HFF-Myc (cell line): ENCODE measurements around the gene EXOC4.

Experiments used
- DNase-seq: peaks from one replicate; pipeline ENCODE4 v3.0.0-alpha.2; 2011; ENCODE audit warnings: low read depth; ENCODE audit errors: extremely low read depth
- H3K4me3 ChIP-seq: replicated peaks from 2 replicates; pipeline ENCODE4 v1.5.1; 2011; ENCODE audit warnings: low read depth, mild to moderate bottlenecking, control low read depth, low read length
- TF ChIP-seq, protein P1 (sequence below): IDR thresholded peaks from 2 replicates; pipeline ENCODE4 v1.5.1; 2012; ENCODE audit warnings: mild to moderate bottlenecking, low read depth, low read length, control low read depth; ENCODE audit errors: missing control alignments

The EXOC4 gene

DNA sequence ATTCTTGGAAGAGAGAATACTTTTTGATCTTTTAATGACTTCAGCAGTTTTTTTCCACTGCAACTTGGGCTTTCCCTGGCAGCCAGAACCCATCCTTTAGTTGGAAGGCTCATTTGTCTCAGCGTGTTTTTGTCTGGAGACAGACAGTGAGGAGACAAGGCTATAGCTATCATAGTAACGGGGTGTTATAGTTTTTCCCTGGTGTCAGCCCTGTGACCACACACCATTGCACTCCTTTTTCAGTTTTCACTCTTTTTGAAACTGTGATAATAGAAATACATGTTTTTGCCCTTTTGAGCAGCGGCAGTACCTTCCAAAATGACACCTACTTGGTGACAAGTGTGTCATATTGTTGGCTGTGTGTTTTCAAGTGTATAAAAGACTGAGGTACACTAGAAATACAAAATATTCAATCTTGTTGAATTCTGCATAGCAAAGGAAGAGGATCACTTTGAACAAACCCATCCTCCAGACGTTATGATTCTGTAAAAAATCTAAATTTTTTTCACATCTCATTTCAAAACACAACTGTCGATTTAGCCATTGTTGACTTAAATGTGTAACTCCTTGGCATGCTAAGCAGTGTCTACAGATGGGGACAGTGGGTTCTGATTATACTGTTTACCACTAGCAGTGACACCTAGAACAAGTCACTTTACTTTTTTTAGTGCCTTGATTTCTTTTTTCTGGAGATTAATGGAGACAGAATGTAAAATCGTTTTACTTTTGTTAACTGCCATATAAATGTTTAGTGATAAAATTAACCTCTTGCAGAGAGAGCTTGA lies 130.1 kb downstream of the EXOC4 start:
- TF ChIP-seq, protein P1, sequence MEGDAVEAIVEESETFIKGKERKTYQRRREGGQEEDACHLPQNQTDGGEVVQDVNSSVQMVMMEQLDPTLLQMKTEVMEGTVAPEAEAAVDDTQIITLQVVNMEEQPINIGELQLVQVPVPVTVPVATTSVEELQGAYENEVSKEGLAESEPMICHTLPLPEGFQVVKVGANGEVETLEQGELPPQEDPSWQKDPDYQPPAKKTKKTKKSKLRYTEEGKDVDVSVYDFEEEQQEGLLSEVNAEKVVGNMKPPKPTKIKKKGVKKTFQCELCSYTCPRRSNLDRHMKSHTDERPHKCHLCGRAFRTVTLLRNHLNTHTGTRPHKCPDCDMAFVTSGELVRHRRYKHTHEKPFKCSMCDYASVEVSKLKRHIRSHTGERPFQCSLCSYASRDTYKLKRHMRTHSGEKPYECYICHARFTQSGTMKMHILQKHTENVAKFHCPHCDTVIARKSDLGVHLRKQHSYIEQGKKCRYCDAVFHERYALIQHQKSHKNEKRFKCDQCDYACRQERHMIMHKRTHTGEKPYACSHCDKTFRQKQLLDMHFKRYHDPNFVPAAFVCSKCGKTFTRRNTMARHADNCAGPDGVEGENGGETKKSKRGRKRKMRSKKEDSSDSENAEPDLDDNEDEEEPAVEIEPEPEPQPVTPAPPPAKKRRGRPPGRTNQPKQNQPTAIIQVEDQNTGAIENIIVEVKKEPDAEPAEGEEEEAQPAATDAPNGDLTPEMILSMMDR, result no peak
- no peak overlapping the region for H3K4me3 ChIP-seq
- no peak for DNase-seq

DNA sequence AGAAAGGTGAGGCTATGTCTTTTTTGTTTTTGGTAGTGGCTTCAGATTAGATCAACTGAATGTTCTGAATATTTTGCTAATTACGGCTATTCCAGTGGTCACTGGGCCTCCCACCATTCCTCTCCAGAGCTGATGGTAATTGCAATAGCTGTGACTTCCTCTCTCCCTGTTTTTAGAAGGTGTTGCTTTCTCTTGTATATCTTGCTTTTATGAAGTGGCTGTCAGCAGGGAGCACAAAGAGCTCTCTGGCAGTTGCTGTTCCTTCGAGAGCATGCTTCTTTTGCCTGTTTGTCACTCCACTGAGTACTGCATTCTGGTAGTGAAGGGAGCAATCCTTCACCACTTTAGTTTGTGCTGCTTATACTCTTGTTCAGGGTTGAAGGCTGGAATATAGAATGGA lies 133.3 kb downstream of the EXOC4 start:
- H3K4me3 ChIP-seq, result no peak overlapping the region
- DNase-seq, result no peak
- TF ChIP-seq, protein P1, result no peak

DNA sequence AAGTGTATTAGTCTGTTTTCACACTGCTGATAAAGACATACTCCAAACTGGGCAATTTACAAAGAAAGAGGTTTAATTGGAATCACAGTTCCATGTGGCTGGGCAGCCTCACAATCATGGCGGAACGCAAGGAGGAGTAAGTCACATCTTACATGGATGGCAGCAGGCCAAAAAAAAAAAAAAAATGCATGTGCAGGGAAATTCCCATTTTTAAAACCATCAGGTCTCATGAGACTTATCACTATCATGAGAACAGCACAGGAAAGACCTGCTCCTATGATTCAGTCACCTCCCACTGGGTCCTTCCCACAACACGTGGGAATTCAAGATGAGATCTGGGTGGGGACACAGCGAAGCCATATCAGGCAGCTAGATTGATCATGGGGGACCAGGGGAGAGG lies 136.8 kb downstream of the EXOC4 start:
- H3K4me3 ChIP-seq, result no peak overlapping the region
- DNase-seq, result no peak
- TF ChIP-seq, protein P1, result no peak

DNA sequence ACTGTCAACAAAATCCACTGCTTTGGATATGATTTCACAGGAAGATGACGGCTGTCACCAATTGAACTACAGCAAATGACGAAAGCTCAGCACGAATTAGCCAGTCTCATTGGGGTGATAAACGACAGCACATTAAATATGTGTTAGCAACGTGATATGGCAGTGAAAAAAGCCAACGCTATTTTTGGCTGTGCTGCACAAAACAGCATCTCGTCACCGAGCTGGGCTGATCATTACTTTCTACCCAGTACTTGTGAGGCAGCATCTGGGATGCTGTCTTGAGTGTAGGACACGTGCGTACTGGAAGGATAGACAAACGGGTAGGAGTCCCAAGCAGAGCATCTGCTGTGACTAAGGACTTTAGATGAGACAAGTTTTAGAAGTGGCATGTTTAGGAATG lies 138.3 kb downstream of the EXOC4 start:
- no peak overlapping the region for H3K4me3 ChIP-seq
- TF ChIP-seq, protein P1, result no peak
- DNase-seq, result no peak

DNA sequence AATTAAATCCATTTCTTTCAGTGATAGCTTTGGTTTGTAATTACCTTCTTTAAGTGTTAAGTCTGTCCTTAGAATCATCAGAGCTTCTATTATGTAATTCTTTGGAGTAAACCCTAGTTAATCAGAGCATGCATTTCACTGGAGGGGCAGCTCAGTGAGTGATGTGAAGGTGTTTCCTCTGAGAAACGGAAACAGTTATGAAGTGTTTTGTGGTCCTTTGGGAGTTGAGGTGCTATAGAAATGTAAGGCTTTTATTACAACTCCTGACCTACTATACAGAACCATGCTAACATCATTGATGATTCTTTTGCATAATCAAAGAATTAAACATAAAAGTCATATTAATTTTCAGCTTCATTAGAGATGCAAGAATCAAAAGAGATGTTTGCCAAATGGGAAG lies 141.5 kb downstream of the EXOC4 start:
- TF ChIP-seq, protein P1, result no peak
- no peak for DNase-seq
- no peak overlapping the region for H3K4me3 ChIP-seq

DNA sequence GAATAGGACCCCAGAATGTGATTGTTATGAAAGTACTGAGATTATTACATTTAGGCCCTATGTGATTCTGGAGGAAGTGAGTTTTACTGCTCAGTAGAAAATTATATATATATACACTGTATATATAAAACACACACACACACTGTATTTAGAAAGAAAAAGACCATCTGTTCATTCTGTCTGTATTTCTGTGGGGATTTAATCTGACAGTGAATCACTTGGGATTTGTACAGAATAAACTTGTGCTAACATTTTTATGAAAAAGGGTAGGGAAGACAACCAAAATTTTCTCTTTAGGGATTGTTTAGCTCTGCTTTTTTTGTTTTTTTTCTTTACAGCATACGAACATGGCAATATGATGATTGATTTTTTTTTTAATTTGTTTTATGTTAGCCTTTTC lies 142.7 kb downstream of the EXOC4 start:
- no peak overlapping the region for H3K4me3 ChIP-seq
- TF ChIP-seq, protein P1, result no peak
- DNase-seq, result no peak

DNA sequence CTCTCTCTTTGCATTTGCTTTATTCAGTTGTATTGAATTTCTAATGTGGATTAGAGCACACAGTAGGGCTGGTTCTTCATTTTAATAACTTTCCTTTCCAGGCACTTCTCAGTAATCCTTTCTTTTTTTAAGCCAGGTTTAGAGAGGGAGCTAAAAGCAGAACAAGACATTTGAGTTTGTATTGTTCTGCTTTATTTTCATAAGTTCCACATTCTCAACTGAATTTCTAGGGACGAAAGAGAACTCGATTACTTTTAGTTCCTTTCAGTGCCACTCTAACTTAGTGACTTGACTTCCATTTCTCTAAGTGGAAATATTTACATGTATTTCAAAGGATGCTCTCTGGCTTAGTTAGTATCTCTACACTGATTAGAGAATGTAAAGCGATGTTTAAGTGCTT lies 145.6 kb downstream of the EXOC4 start:
- TF ChIP-seq, protein P1, result no peak
- no peak for DNase-seq
- no peak overlapping the region for H3K4me3 ChIP-seq
